Measurements from ENCODE around the gene ZNF502.
"Not testable (repeated sequence)": the region's sequence is repeated elsewhere in the genome, so short reads cannot be mapped to it uniquely, and the experiment has no call there.

Gene ZNF502

GRCh38 chr3:44712455-44713075 lies at the start of gene ZNF502:
ZNF502 (plus strand) TSS chr3:44712660; CDS start chr3:44720262, 7,602 bp downstream.
- Histone ChIP-seq H3K27ac (ENCODE audit: low read depth, low read length) (peak within 1 kb of the TSS; percentile 77), H3K4me3 (ENCODE audit: low read depth in 1 of 5, low read length in 5 of 5) (peak within 1 kb of the TSS; percentile 88 to 96 (median 92)), H3K36me3 (ENCODE audit: control insufficient read depth in 5 of 5, insufficient read depth in 5 of 5, low read length in 5 of 5) (peaks cover 0 to 7% (median 4%) of the 10 kb centered on the region in 5 donors), H3K9me3 (ENCODE audit: control insufficient read depth in 5 of 5, low read length in 5 of 5) (peaks cover 6 to 39% (median 18%) of the 10 kb centered on the region in 5 donors), H3K9ac (ENCODE audit: low read length in 5 of 5) (peak within 1 kb of the TSS; percentile 22 to 93 (median 76)), H3K27me3 (ENCODE audit: control insufficient read depth in 5 of 5, insufficient read depth in 4 of 5, low read length in 5 of 5) (peaks cover 0 to 11% (median 4%) of the 10 kb centered on the region in 5 donors), H3K4me1 (ENCODE audit: control insufficient read depth in 5 of 5, insufficient read depth in 5 of 5, low read length in 5 of 5) (peaks cover 0 to 14% (median 11%) of the 10 kb centered on the region in 5 donors)

DNA sequence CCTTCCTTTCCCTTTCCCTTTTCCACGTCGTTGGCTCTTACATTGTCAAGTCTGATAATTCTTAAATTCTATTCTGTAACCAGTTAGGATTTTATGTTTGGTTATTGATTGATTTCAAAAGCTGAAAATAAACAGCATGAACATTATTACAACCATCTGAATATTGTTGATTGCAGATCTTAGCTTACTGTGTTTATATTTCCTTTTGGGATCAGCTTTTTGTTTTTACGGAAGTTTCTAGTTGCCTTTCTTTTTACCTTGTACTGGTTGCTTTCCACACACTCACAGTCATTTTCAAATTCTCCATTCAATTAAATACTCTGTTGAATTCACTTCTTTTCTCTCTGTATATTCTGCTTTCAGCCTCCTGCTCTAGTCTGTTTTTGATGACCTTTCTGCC lies 47.3 kb upstream of the ZNF502 start:
- no peak overlapping the region for H3K27ac ChIP-seq (ENCODE audit: low read depth, low read length)
- H3K36me3 ChIP-seq (ENCODE audit: control insufficient read depth in 5 of 5, insufficient read depth in 5 of 5, low read length in 5 of 5): peaks cover under 1 to 13% (median 11%) of the 10 kb centered on the region in 5 donors
- H3K9me3 ChIP-seq (ENCODE audit: control insufficient read depth in 5 of 5, low read length in 5 of 5): peaks cover 0 to 4% (median 3%) of the 10 kb centered on the region in 5 donors
- H3K27me3 ChIP-seq (ENCODE audit: control insufficient read depth in 5 of 5, insufficient read depth in 4 of 5, low read length in 5 of 5): no peaks in the 10 kb centered on the region
- H3K4me3 ChIP-seq (ENCODE audit: low read depth in 1 of 5, low read length in 5 of 5): no peak overlapping the region
- H3K9ac ChIP-seq (ENCODE audit: low read length in 5 of 5): no peak overlapping the region
- no peaks in the 10 kb centered on the region for H3K4me1 ChIP-seq (ENCODE audit: control insufficient read depth in 5 of 5, insufficient read depth in 5 of 5, low read length in 5 of 5)

GRCh38 chr3:44666346-44666745 lies 46.1 kb upstream of the ZNF502 start:
- Histone ChIP-seq H3K27ac (ENCODE audit: low read depth, low read length) (no peak overlapping the region), H3K4me1 (ENCODE audit: control insufficient read depth in 5 of 5, insufficient read depth in 5 of 5, low read length in 5 of 5) (no peaks in the 10 kb centered on the region), H3K9me3 (ENCODE audit: control insufficient read depth in 5 of 5, low read length in 5 of 5) (peaks cover 0 to 2% (median 0%) of the 10 kb centered on the region in 5 donors), H3K9ac (ENCODE audit: low read length in 5 of 5) (no peak overlapping the region), H3K27me3 (ENCODE audit: control insufficient read depth in 5 of 5, insufficient read depth in 4 of 5, low read length in 5 of 5) (no peaks in the 10 kb centered on the region), H3K36me3 (ENCODE audit: control insufficient read depth in 5 of 5, insufficient read depth in 5 of 5, low read length in 5 of 5) (peaks cover 0 to 2% (median under 1%) of the 10 kb centered on the region in 5 donors), H3K4me3 (ENCODE audit: low read depth in 1 of 5, low read length in 5 of 5) (no peak overlapping the region)

DNA sequence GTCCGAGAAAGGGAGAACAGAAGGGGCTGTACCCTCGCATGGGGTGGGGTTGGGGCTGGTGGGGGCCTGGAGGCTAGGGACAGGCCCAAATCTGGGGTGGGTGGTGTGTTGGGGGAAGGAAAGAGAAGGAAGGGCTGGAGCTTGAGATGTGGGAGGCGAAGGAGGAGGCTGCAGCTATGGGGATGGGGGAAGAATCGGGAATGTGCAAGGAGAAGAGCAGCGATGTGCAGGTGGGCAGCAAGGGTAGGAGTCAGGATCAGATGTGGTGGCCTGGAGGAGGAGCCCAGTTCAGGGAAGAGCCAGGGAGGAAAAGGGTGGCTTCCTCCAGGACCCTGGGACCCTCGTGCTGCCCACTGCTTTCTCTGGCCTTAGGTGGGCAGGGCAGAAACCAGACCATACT lies 42.7 kb upstream of the ZNF502 start:
- H3K4me3 ChIP-seq (ENCODE audit: low read depth in 1 of 5, low read length in 5 of 5): no peak overlapping the region
- peaks cover 0 to 8% (median 0%) of the 10 kb centered on the region in 5 donors for H3K9me3 ChIP-seq (ENCODE audit: control insufficient read depth in 5 of 5, low read length in 5 of 5)

GRCh38 chr3:44673466-44673865 lies 39.0 kb upstream of the ZNF502 start:
- peaks cover 0 to 12% (median 0%) of the 10 kb centered on the region in 5 donors for H3K9me3 ChIP-seq (ENCODE audit: control insufficient read depth in 5 of 5, low read length in 5 of 5)
- H3K36me3 ChIP-seq (ENCODE audit: control insufficient read depth in 5 of 5, insufficient read depth in 5 of 5, low read length in 5 of 5); H3K4me1 ChIP-seq (ENCODE audit: control insufficient read depth in 5 of 5, insufficient read depth in 5 of 5, low read length in 5 of 5); H3K4me3 ChIP-seq (ENCODE audit: low read depth in 1 of 5, low read length in 5 of 5); H3K27me3 ChIP-seq (ENCODE audit: control insufficient read depth in 5 of 5, insufficient read depth in 4 of 5, low read length in 5 of 5); H3K9ac ChIP-seq (ENCODE audit: low read length in 5 of 5); H3K27ac ChIP-seq (ENCODE audit: low read depth, low read length): not testable (repeated sequence)

More for the DNA sequence above, 42.7 kb upstream of the ZNF502 start:
- Histone ChIP-seq H3K36me3 (ENCODE audit: control insufficient read depth in 5 of 5, insufficient read depth in 5 of 5, low read length in 5 of 5) (no peaks in the 10 kb centered on the region), H3K27ac (ENCODE audit: low read depth, low read length) (no peak overlapping the region), H3K27me3 (ENCODE audit: control insufficient read depth in 5 of 5, insufficient read depth in 4 of 5, low read length in 5 of 5) (no peaks in the 10 kb centered on the region), H3K4me1 (ENCODE audit: control insufficient read depth in 5 of 5, insufficient read depth in 5 of 5, low read length in 5 of 5) (no peaks in the 10 kb centered on the region), H3K9ac (ENCODE audit: low read length in 5 of 5) (no peak overlapping the region)

- no peaks in the 10 kb centered on the region for H3K4me1 ChIP-seq (ENCODE audit: control insufficient read depth in 5 of 5, insufficient read depth in 5 of 5, low read length in 5 of 5)
- no peak overlapping the region for H3K27ac ChIP-seq (ENCODE audit: low read depth, low read length)
- peaks cover 0 to 12% (median 0%) of the 10 kb centered on the region in 5 donors for H3K9me3 ChIP-seq (ENCODE audit: control insufficient read depth in 5 of 5, low read length in 5 of 5)
- no peaks in the 10 kb centered on the region for H3K36me3 ChIP-seq (ENCODE audit: control insufficient read depth in 5 of 5, insufficient read depth in 5 of 5, low read length in 5 of 5)
- H3K9ac ChIP-seq (ENCODE audit: low read length in 5 of 5): no peak overlapping the region
- no peaks in the 10 kb centered on the region for H3K27me3 ChIP-seq (ENCODE audit: control insufficient read depth in 5 of 5, insufficient read depth in 4 of 5, low read length in 5 of 5)
- H3K4me3 ChIP-seq (ENCODE audit: low read depth in 1 of 5, low read length in 5 of 5): no peak overlapping the region
These were observed 38.2 kb upstream of the ZNF502 start for GRCh38 chr3:44674211-44674610.

GRCh38 chr3:44678480-44679116 lies 33.9 kb upstream of the ZNF502 start:
- Histone ChIP-seq H3K9me3 (ENCODE audit: control insufficient read depth in 5 of 5, low read length in 5 of 5) (peaks cover 0 to 15% (median 6%) of the 10 kb centered on the region in 5 donors), H3K27me3 (ENCODE audit: control insufficient read depth in 5 of 5, insufficient read depth in 4 of 5, low read length in 5 of 5) (no peaks in the 10 kb centered on the region), H3K27ac (ENCODE audit: low read depth, low read length) (no peak overlapping the region), H3K4me1 (ENCODE audit: control insufficient read depth in 5 of 5, insufficient read depth in 5 of 5, low read length in 5 of 5) (no peaks in the 10 kb centered on the region), H3K4me3 (ENCODE audit: low read depth in 1 of 5, low read length in 5 of 5) (no peak overlapping the region), H3K36me3 (ENCODE audit: control insufficient read depth in 5 of 5, insufficient read depth in 5 of 5, low read length in 5 of 5) (peaks cover 0 to 4% (median 2%) of the 10 kb centered on the region in 5 donors), H3K9ac (ENCODE audit: low read length in 5 of 5) (no peak overlapping the region)

DNA sequence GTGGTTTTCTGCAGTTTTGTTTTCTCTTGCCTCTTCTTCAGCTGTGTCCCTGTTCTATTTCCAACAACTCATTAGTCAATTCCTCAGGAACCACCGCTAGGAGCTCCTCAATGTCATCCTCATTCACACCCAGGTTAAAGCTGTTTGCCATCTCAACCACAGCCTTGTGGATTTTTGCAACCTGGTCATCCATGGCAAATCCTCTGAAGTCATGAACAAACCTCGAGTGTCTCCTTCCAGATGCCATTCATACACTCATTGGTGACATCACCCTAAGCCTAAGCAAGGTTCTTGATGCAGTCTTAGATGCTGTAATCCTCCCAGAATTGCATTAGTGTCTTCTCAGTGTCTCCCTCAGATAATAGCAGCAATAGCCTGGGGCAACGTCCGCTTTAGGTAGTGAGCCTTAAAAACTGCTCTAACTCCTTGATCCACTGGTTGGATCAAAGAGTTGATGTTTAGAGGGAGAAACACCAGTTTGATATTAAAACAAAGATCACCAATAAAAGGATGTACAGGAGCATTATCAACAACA lies 31.5 kb upstream of the ZNF502 start:
- H3K27me3 ChIP-seq (ENCODE audit: control insufficient read depth in 5 of 5, insufficient read depth in 4 of 5, low read length in 5 of 5): no peaks in the 10 kb centered on the region
- peaks cover 0 to 4% (median 3%) of the 10 kb centered on the region in 5 donors for H3K36me3 ChIP-seq (ENCODE audit: control insufficient read depth in 5 of 5, insufficient read depth in 5 of 5, low read length in 5 of 5)
- no peak overlapping the region for H3K27ac ChIP-seq (ENCODE audit: low read depth, low read length)
- H3K9ac ChIP-seq (ENCODE audit: low read length in 5 of 5): no peak overlapping the region
- no peak overlapping the region for H3K4me3 ChIP-seq (ENCODE audit: low read depth in 1 of 5, low read length in 5 of 5)
- H3K9me3 ChIP-seq (ENCODE audit: control insufficient read depth in 5 of 5, low read length in 5 of 5): peaks cover 0 to 15% (median 6%) of the 10 kb centered on the region in 5 donors
- peaks cover 3 to 15% (median 12%) of the 10 kb centered on the region in 5 donors for H3K4me1 ChIP-seq (ENCODE audit: control insufficient read depth in 5 of 5, insufficient read depth in 5 of 5, low read length in 5 of 5)

- Histone ChIP-seq H3K4me3 (ENCODE audit: low read depth in 1 of 5, low read length in 5 of 5) (no peak overlapping the region), H3K9me3 (ENCODE audit: control insufficient read depth in 5 of 5, low read length in 5 of 5) (peaks cover 0 to 15% (median 6%) of the 10 kb centered on the region in 5 donors), H3K27ac (ENCODE audit: low read depth, low read length) (no peak overlapping the region), H3K9ac (ENCODE audit: low read length in 5 of 5) (no peak overlapping the region), H3K4me1 (ENCODE audit: control insufficient read depth in 5 of 5, insufficient read depth in 5 of 5, low read length in 5 of 5) (peaks cover 3 to 16% (median 12%) of the 10 kb centered on the region in 5 donors), H3K36me3 (ENCODE audit: control insufficient read depth in 5 of 5, insufficient read depth in 5 of 5, low read length in 5 of 5) (peaks cover 0 to 4% (median 3%) of the 10 kb centered on the region in 5 donors), H3K27me3 (ENCODE audit: control insufficient read depth in 5 of 5, insufficient read depth in 4 of 5, low read length in 5 of 5) (no peaks in the 10 kb centered on the region)
These were observed 30.1 kb upstream of the ZNF502 start for GRCh38 chr3:44682182-44682896.

All from subcutaneous abdominal adipose tissue (tissue), 5 donors.